PC-9 (cell line): ENCODE data around the gene USP36. TPM values are rescaled to one million over a fixed set of nuclear protein-coding genes. Genes with fewer than 3 reads are reported as not detected.
"Not testable (repeated sequence)": the region's sequence is repeated elsewhere in the genome, so short reads cannot be mapped to it uniquely, and the experiment has no call there.

ENCODE experiments used
- Bru-seq: library from RNA; stranded (reverse); fragments of 400-500 nt; gene quantifications from one replicate; lab custom pipeline; 2021; lab: Mats Ljungman, UMichigan
- BruChase-seq, 2 experiments: library from RNA; stranded (reverse); fragments of 400-500 nt; gene quantifications; one replicate each; lab custom pipeline; 2021; lab: Mats Ljungman, UMichigan
- BruUV-seq: library from RNA; stranded (reverse); fragments of 400-500 nt; replicated peaks from 2 replicates; lab custom pipeline; 2021; lab: Mats Ljungman, UMichigan
- CTCF ChIA-PET: fragments of 300-600 bp; sonication (Branson Sonifier 250); formaldehyde crosslinking; loops from one replicate; lab custom pipeline; 2022; ENCODE audit warnings: antibody characterized with exemption; lab: Charles Lee
- POLR2A ChIA-PET: fragments of 300-600 bp; sonication (Branson Sonifier 250); formaldehyde crosslinking; loops from one replicate; lab custom pipeline; 2022; ENCODE audit warnings: antibody characterized with exemption; ENCODE audit not compliant: unreplicated experiment; lab: Charles Lee
- DNase-seq, 2 experiments: peaks; one replicate each; pipeline versions ENCODE4 v3.0.0 to v3.0.0-alpha.2; 2015 to 2022; ENCODE audit warnings: mixed read lengths in 1 of 2
- H2AFZ ChIP-seq: fragments of 200-600 bp; sonication (generic); 2 replicates; pipeline ENCODE4 v1.8.1; 2017; ENCODE audit warnings: antibody characterized with exemption
- H3F3A ChIP-seq: fragments of 200-600 bp; sonication (generic); 2 replicates; pipeline ENCODE4 v1.8.1; 2017; ENCODE audit warnings: antibody characterized with exemption, mild to moderate bottlenecking, low read depth; ENCODE audit not compliant: insufficient read depth
- H3K27ac ChIP-seq: fragments of 200-600 bp; sonication (generic); 2 replicates; pipeline ENCODE4 v1.6.1; 2016; ENCODE audit warnings: mixed run types
- H3K27me3 ChIP-seq: fragments of 200-600 bp; sonication (generic); 2 replicates; pipeline ENCODE4 v1.6.1; 2016; ENCODE audit warnings: low read depth, mixed run types; ENCODE audit not compliant: insufficient read depth
- H3K36me3 ChIP-seq: fragments of 200-600 bp; sonication (generic); 2 replicates; pipeline ENCODE4 v1.6.1; 2016; ENCODE audit warnings: low read depth, mixed run types
- H3K4me1 ChIP-seq: fragments of 200-600 bp; sonication (generic); replicated peaks from 2 replicates; pipeline ENCODE4 v1.6.1; 2016; ENCODE audit warnings: mixed run types; ENCODE audit not compliant: insufficient read depth
- H3K4me2 ChIP-seq: fragments of 200-600 bp; sonication (generic); 2 replicates; pipeline ENCODE4 v1.6.1; 2017; ENCODE audit warnings: mixed run types
- H3K4me3 ChIP-seq: fragments of 200-600 bp; sonication (generic); 2 replicates; pipeline ENCODE4 v1.6.1; 2016; ENCODE audit warnings: mixed run types
- H3K79me2 ChIP-seq: fragments of 200-600 bp; sonication (generic); 2 replicates; pipeline ENCODE4 v1.6.1; 2017; ENCODE audit warnings: low read depth, mixed run types
- H3K9me2 ChIP-seq: fragments of 200-600 bp; sonication (generic); 2 replicates; pipeline ENCODE4 v1.8.1; 2017; ENCODE audit warnings: mild to moderate bottlenecking; ENCODE audit not compliant: insufficient read depth
- H3K9me3 ChIP-seq: fragments of 200-600 bp; sonication (generic); 2 replicates; pipeline ENCODE4 v1.8.1; 2016; ENCODE audit warnings: low read depth; ENCODE audit not compliant: insufficient read depth
- H4K20me1 ChIP-seq: fragments of 200-600 bp; sonication (generic); 2 replicates; pipeline ENCODE4 v1.8.1; 2017; ENCODE audit not compliant: insufficient read depth
- CTCF ChIP-seq: fragments of 200-600 bp; sonication (generic); conservative IDR thresholded peaks from 2 replicates; pipeline ENCODE4 v1.6.1; 2017; ENCODE audit warnings: mixed run types, antibody characterized with exemption, mild to moderate bottlenecking, moderate library complexity
- EZH2 ChIP-seq: fragments of 200-600 bp; sonication (generic); IDR thresholded peaks from 2 replicates; pipeline ENCODE4 v1.8.0; 2017; ENCODE audit warnings: antibody characterized with exemption, low read depth
- intact Hi-C: fragments of 100-400 bp; cut with micrococcal nuclease; formaldehyde crosslinking; loops from one replicate; pipeline ENCODE4 v1.10.0; 2022; ENCODE audit not compliant: unreplicated experiment
- long read RNA-seq: library from polyadenylated mRNA; stranded (forward); transcript quantifications from one replicate; pipeline ENCODE4 v2.0.0, GENCODE V29; 2022
- total RNA-seq: library from RNA; stranded (reverse); gene quantifications from 2 replicates; pipeline ENCODE4 v1.2.3, GENCODE V29; 2021

Gene USP36
- 41.4 and 46.2 TPM in 2 replicates for total RNA-seq
- Bru-seq, nascent RNA: percentile 85 among the genes with signal in this experiment
- BruChase-seq, experiment 1, labeled RNA remaining after a 2-hour chase: percentile 88 among the genes with signal in this experiment
- BruChase-seq, experiment 2, labeled RNA remaining after a 6-hour chase: percentile 90 among the genes with signal in this experiment
- long read RNA-seq, partial matches to known transcripts: 11 of 18 reads
- long read RNA-seq, other reads (novel, unspliced or antisense): 7 of 18 reads

GRCh38 chr17:78840780-78841611, at the start of gene USP36:
USP36 (minus strand) TSS chr17:78840814; CDS start chr17:78836363, 4,451 bp downstream.
- peaks cover 46% of the 10 kb centered on the region for H3K79me2 ChIP-seq
- peaks cover 11% of the 10 kb centered on the region; the same call in 1 of the 2 replicates for H4K20me1 ChIP-seq
- no TSS peak for BruUV-seq
- no peaks in the 10 kb centered on the region for H3K9me2 ChIP-seq
- intact Hi-C loops: loop anchor here (1.0 kb wide), 3 partner anchors 21 to 93 kb away; no protein-coding TSS in a partner anchor
- peak; percentile 89 to 99 for DNase-seq
- H3K9me3 ChIP-seq: no peaks in the 10 kb centered on the region
- CTCF ChIA-PET: no interaction called here
- peak within 1 kb of the TSS; percentile 85 for H3K27ac ChIP-seq
- H3K4me3 ChIP-seq: peak within 1 kb of the TSS; percentile 95
- H3K27me3 ChIP-seq: no peaks in the 10 kb centered on the region
- peaks cover 13% of the 10 kb centered on the region for H3K4me1 ChIP-seq
- POLR2A ChIA-PET: interaction anchor here (0.6 to 0.7 kb wide), 4 partner anchors 56 to 937 kb away, joined by 3 to 4 read pairs (median 3); no protein-coding TSS in a partner anchor
- H3K36me3 ChIP-seq: 0 out of 2 replicates have a peak, but pooled peaks cover 6% of the 10 kb centered on the region
- H3K4me2 ChIP-seq: peak within 1 kb of the TSS; percentile 98
- H2AFZ ChIP-seq: peak within 1 kb of the TSS; percentile 95
- peaks cover 5% of the 10 kb centered on the region; the same call in 1 of the 2 replicates for H3F3A ChIP-seq
- no peak for TF ChIP-seq CTCF
- no peak for TF ChIP-seq EZH2

GRCh38 chr17:78890096-78890495, 49.5 kb upstream of the USP36 start:
- H3K79me2 ChIP-seq, H3K4me3 ChIP-seq, intact Hi-C loops, H3K9me3 ChIP-seq, H3F3A ChIP-seq, H3K27ac ChIP-seq, BruUV-seq, H3K9me2 ChIP-seq, H2AFZ ChIP-seq, CTCF ChIA-PET, H3K36me3 ChIP-seq, POLR2A ChIA-PET, DNase-seq, H4K20me1 ChIP-seq, H3K4me2 ChIP-seq, H3K27me3 ChIP-seq: not testable (repeated sequence)
- H3K4me1 ChIP-seq: peaks cover 17% of the 10 kb centered on the region

- TF ChIP-seq CTCF: no peak
- Histone ChIP-seq H3K4me2 (no peak overlapping the region), H3K27me3 (no peaks in the 10 kb centered on the region), H3F3A (peaks cover 6% of the 10 kb centered on the region; the same call in 1 of the 2 replicates), H3K9me3 (no peaks in the 10 kb centered on the region), H3K4me1 (peaks cover 22% of the 10 kb centered on the region), H3K36me3 (no peaks in the 10 kb centered on the region), H3K4me3 (no peak overlapping the region), H4K20me1 (no peaks in the 10 kb centered on the region), H2AFZ (no peak overlapping the region), H3K79me2 (peaks cover 8% of the 10 kb centered on the region), H3K27ac (no peak overlapping the region), H3K9me2 (no peaks in the 10 kb centered on the region)
- intact Hi-C loops: no loop called here
- no TSS peak for BruUV-seq
- POLR2A ChIA-PET: no interaction called here
- CTCF ChIA-PET: no interaction called here
- DNase-seq: no peak
These were observed 48.9 kb upstream of the USP36 start for GRCh38 chr17:78889531-78889930.
